GM12874 (cell line): Measurements from ENCODE around the gene BHLHE23.

Experiments
- CTCF ChIP-seq: IDR thresholded peaks from 2 replicates; pipeline ENCODE4 v1.5.1; 2011; ENCODE audit warnings: low read depth, mild to moderate bottlenecking, control low read depth, low read length, moderate library complexity; ENCODE audit not compliant: insufficient read depth

Gene BHLHE23

GRCh38 chr20:62975812-62976508 lies 30.8 kb downstream of the BHLHE23 start:
- no peak for TF ChIP-seq CTCF

DNA sequence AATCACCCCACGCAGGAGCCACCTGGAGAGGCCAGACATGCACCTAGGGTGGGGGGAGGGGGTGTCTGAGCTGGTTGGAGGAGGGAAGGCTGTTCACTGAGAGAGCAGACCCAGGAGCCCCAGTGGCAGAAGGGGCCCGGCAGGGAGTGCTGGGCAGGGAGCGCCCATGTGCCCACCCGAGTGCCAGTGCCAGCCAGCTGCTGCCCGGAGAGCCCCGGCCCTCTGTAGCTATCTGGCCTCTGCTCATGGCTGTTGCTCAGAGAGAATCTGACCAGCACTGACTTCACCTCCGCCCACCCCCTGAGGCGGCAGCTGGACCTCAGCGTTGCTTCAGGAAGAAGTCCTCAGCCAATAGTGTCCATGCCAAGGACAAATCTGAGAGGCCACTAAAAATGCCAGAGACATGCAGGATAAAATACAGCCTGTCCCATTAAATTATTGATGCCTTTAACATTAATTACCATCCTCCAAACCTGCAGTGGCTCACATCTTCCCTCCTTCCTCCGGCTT lies 31.5 kb downstream of the BHLHE23 start:
- no peak for TF ChIP-seq CTCF

DNA sequence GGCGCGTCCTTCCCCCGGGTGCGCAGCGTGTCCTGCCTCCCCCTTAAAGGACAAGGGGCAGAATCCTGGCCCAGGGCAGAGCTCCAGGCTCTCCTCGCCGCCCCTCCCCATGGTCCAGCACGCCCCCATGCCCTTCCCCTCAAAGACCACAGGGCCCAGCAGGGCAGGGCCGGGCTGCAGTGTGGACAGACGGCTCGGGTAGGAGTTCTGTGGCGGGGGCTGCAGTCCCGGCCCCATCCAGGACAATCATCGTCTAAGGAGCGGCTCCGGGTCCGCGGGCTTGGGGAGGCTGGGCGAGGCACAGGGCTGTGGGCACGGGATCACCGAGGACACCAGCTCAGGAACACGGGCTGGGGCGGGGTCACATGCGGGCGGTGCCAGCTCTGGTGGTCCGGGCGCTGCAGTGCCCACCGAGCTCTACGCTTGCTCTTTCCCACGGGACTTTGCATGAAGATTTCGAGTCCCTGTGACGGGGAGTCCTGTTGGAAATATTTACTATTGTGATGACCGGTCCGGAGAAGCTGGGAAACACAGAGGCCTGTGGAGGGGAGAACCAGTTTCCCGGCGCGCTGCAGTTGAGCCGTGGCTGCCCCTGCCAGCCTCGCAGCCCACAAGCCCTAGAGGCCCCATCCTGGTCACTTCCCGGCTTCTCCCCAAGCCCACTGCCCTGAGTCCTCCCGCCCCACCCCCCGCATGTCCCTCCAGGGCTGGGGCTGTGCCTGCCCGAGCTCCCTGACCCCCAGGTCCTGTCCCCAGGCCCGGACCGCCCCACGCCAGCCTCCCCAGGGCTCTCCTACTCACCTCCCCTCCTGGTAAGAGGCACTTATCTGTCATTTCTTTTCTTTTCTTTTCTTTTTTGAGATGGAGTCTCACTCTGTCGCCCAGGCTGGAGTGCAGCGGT lies 33.7 kb downstream of the BHLHE23 start:
- no peak for TF ChIP-seq CTCF

DNA sequence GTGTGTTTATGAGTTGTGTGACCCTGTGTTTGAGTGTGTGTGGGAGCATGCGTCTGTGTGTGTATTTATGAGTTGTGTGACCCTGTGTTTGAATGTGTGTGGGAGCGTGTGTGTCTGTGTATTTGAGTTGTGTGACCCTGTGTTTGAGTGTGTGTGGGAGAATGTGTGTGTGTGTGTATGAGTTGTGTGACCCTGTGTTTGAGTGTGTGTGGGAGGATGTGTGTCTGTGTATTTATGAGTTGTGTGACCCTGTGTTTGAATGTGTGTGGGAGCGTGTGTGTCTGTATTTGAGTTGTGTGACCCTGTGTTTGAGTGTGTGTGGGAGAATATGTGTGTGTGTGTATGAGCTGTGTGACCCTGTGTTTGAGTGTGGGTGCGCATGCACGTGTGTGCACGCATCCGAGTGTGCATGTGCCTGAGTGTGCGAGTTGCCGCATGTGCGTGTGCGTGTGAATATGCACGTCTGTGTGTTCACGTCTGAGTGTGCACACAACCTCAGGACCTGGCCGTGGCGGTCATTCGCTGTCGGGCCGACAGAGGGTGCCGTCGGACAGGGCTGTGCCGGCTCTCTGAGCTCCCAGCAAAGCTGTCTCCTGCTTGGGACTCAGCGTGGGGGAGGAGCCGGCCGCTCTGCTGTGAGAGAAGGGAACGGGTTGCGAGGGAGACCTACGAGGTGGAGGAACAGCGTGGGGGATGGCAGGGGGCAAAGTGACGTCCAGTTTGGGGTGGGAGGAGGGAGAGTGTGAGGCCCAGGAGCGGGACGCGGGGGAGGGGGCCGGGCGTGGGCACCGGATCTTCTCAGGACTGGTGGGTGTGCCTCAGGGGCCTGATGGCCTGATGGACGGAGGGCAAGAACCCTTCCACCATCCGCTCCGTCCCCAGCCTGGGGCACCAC lies 34.6 kb downstream of the BHLHE23 start:
- peak; percentile 98 for TF ChIP-seq CTCF

GRCh38 chr20:62971211-62971949 lies 35.4 kb downstream of the BHLHE23 start:
- no peak for TF ChIP-seq CTCF

DNA sequence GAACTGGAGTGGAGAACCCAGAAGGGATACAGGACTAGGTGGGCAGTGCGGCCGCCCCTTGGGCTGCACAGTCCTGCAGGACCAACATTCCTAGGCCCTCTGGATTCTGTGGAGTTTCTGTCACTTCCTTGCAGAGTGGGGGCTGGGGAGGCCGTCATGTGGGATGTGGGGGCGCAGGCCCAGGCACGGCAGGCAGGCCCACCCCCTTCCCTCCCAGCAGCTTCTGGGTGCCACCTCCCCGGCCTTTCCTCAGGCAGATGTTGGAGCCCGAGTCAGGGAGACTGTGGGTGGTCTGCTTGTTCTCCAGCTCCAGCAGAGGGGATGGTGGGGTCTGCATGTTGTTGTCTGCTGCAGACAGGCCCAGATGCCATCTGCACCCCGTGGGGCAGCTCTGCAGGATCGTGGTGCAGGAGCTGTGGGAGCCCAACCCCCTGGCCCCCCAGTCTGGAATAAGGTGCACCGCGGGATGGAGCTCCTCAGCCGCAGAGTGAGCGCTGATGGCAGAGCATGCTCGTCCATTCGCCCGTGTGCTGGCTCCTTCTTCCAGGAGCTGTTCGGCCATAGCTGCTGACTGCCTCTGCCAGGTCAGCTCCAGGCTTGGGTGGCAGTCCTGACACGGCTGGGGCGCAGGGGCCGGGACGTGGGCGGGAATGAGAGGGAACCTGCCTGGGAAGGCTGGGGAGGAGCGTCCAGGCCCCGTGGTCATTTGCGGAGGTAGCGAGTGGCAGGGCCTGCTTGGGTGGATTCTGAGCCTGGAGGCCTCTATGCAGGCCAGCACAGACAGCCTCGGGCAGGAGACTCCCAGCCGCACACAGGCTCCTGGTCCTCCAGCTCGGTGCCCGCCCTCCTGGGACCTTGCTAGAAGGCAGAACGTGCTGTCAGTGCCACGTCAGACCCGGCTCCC lies 36.2 kb downstream of the BHLHE23 start:
- TF ChIP-seq CTCF = no peak
